DND-41 (cell line): ENCODE measurements around the gene NPBWR2.
"Not testable (repeated sequence)": the region's sequence is repeated elsewhere in the genome, so short reads cannot be mapped to it uniquely, and the experiment has no call there.

Source experiments
- CTCF ChIP-seq: IDR thresholded peaks from 2 replicates; pipeline ENCODE4 v1.5.1; 2012; ENCODE audit warnings: borderline replicate concordance, low read length, moderate library complexity, mild to moderate bottlenecking; ENCODE audit not compliant: poor library complexity, severe bottlenecking; ENCODE audit errors: extremely low read depth
- EZH2 ChIP-seq: IDR thresholded peaks from 3 replicates; pipeline ENCODE4 v1.6.1; 2012; ENCODE audit warnings: borderline replicate concordance, low read depth, mild to moderate bottlenecking, moderate library complexity, low read length, inconsistent platforms; ENCODE audit not compliant: severe bottlenecking

- not testable (repeated sequence) for TF ChIP-seq CTCF, EZH2
Observed at GRCh38 chr20:64087226-64087825, 20.0 kb downstream of the NPBWR2 start.
